ENCODE measurements around the gene CPNE5. TPM values are rescaled to one million over a fixed set of nuclear protein-coding genes. Genes with fewer than 3 reads are reported as not detected.

The CPNE5 gene
- polyA plus RNA-seq, 1 of the 3 experiments (the other 2 are of a cell fraction), result 0.30 TPM

DNA sequence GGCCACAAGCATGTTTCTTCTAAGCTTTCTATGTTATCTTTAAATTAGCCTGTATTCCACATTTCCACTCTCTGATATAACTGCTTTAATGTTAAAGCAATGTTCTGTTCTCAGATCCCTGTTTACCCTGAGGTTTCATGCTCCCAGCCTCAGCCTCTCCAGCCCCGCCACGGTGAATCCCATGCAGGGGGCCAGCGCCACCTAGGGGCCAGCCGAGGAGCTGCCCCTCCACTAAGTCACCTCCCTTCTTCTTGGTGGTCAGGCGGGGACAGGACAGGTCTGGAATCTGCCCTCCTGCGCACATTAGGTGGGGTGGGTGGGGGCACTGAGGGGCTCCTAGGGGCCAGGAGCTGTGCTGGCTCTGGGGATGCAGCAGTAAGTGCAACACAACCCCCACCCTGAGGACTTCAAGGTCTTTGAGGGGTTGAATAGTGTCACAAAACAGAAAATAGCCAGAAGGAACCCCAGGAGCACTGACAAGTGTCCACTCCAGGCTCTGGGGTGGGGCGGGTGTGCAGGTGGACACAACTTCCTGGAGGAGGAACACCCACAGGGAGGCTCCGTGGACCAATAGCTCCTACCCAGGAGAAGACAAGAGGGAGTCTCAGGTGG is 80.0 kb downstream of the CPNE5 start:
- peak overlapping the region in 1 of 2 experiments; percentile 39; a peak in 1 of 4 replicates for H3K4me3 ChIP-seq (ENCODE audit: low read depth in 2 of 2, low read length in 1 of 2)
- DNase-seq, result peak; percentile 94
- H3K9me2 ChIP-seq, result no peaks in the 10 kb centered on the region
- no peaks in the 10 kb centered on the region for H3K79me2 ChIP-seq (ENCODE audit: insufficient read depth)
- H3K27me3 ChIP-seq (ENCODE audit: insufficient read depth), result no peaks in the 10 kb centered on the region
- H3F3A ChIP-seq (replicated peaks; ENCODE audit: insufficient read depth), result no peaks in the 10 kb centered on the region
- H3K9ac ChIP-seq, result no peak overlapping the region
- POLR2A ChIA-PET, result interaction anchor here (0.6 to 0.9 kb wide), 2 partner anchors 145 to 1435 kb away, joined by 3 to 4 read pairs; no protein-coding TSS in a partner anchor
- TF ChIP-seq FOSL2 (IDR thresholded peaks at IDR 0.05; ENCODE audit: borderline replicate concordance, low read depth) (no peak), EZH2phosphoT487 (IDR thresholded peaks at IDR 0.05; ENCODE audit: borderline replicate concordance, low read depth) (no peak), POLR2AphosphoS5 (IDR thresholded peaks at IDR 0.05; ENCODE audit: low read depth, low read length) (no peak), RAD21 (IDR thresholded peaks at IDR 0.05; ENCODE audit: low read length) (peak; percentile 95), CTCF (IDR thresholded peaks at IDR 0.05) (peak; percentile 98), SMC3 (IDR thresholded peaks at IDR 0.05; ENCODE audit: low read depth, low read length) (peak; percentile 83), MXI1 (IDR thresholded peaks at IDR 0.05; ENCODE audit: low read depth, low read length) (0 out of 2 replicates have a peak, but pooled peaks have one; percentile 35)
- TF ChIP-seq, protein P1, sequence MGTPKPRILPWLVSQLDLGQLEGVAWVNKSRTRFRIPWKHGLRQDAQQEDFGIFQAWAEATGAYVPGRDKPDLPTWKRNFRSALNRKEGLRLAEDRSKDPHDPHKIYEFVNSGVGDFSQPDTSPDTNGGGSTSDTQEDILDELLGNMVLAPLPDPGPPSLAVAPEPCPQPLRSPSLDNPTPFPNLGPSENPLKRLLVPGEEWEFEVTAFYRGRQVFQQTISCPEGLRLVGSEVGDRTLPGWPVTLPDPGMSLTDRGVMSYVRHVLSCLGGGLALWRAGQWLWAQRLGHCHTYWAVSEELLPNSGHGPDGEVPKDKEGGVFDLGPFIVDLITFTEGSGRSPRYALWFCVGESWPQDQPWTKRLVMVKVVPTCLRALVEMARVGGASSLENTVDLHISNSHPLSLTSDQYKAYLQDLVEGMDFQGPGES (IDR thresholded peaks at IDR 0.05; ENCODE audit: low read depth, low read length), result no peak
- no peak overlapping the region for H3K4me2 ChIP-seq
- H3K9me3 ChIP-seq, result no peaks in the 10 kb centered on the region
- H3K27ac ChIP-seq (ENCODE audit: low read depth in 2 of 2, low read length in 1 of 2), result no peak overlapping the region
- WGBS (ENCODE audit: low lambda C conversion rate), result 0% methylated on average over 6 of the region's 8 CpGs
- no peaks in the 10 kb centered on the region for H4K20me1 ChIP-seq (ENCODE audit: insufficient read depth)
- CTCF ChIA-PET, result interaction anchor here (0.5 to 10.9 kb wide), 78 partner anchors 10 to 1389 kb away, joined by 3 to 111 read pairs (median 5); partner anchors contain the start of genes C6orf89, PPIL1 and RAB44
- H3K4me1 ChIP-seq (ENCODE audit: control insufficient read depth in 1 of 2, insufficient read depth in 2 of 2, low read depth in 1 of 2, low read length in 1 of 2), result peaks cover 0 to 15% of the 10 kb centered on the region in 2 experiments; a peak in 2 of 4 replicates
- H2AFZ ChIP-seq (ENCODE audit: low read depth), result no peak overlapping the region
- no peaks in the 10 kb centered on the region for H3K36me3 ChIP-seq (replicated peaks in 1 of 2; ENCODE audit: control insufficient read depth in 1 of 2, insufficient read depth in 2 of 2, low read length in 1 of 2)

DNA sequence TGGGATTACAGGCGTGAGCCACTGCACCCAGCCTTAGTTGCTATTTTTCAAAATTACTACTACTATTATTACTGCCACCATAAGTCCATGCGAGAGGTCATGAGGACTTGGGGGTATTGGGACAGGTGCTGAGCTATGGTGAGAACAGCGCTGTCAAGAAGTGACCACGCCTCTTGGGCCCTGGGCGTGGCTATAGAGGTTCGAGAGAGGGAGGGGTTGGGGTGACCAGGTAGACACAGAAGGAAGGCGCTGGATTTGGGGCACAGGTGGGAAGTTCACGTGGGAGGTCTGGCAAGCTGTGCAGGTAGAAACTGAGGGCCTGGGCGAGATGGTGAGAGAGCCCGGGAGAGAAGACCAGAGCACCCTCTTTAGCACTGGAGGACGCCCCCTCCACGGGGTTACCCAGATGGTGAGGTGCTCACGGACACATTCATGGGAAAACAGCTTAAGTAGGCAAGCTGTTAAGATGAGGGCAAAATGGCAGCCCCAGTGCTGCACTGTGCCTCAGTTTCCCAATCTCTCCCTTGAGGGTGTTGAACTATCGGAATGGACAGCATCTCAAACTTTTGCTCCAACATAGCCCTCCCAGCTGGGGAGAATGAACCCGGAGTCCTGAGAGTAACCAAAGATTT is 80.6 kb downstream of the CPNE5 start:
- no peaks in the 10 kb centered on the region for H3K36me3 ChIP-seq (replicated peaks in 1 of 2; ENCODE audit: control insufficient read depth in 1 of 2, insufficient read depth in 2 of 2, low read length in 1 of 2)
- WGBS (ENCODE audit: low lambda C conversion rate), result 72% methylated on average over 14 of the region's 15 CpGs
- H3K9ac ChIP-seq, result no peak overlapping the region
- H3F3A ChIP-seq (replicated peaks; ENCODE audit: insufficient read depth), result no peaks in the 10 kb centered on the region
- H4K20me1 ChIP-seq (ENCODE audit: insufficient read depth), result no peaks in the 10 kb centered on the region
- H3K4me1 ChIP-seq (ENCODE audit: control insufficient read depth in 1 of 2, insufficient read depth in 2 of 2, low read depth in 1 of 2, low read length in 1 of 2), result peaks cover 0 to 21% of the 10 kb centered on the region in 2 experiments; a peak in 2 of 4 replicates
- no peak overlapping the region for H3K4me3 ChIP-seq (ENCODE audit: low read depth in 2 of 2, low read length in 1 of 2)
- DNase-seq, result no peak
- no peaks in the 10 kb centered on the region for H3K27me3 ChIP-seq (ENCODE audit: insufficient read depth)
- no peaks in the 10 kb centered on the region for H3K79me2 ChIP-seq (ENCODE audit: insufficient read depth)
- H3K9me3 ChIP-seq, result no peaks in the 10 kb centered on the region
- POLR2A ChIA-PET, result interaction anchor here (0.5 to 0.9 kb wide), 2 partner anchors 144 kb away, joined by 4 read pairs; no protein-coding TSS in a partner anchor
- H3K27ac ChIP-seq (ENCODE audit: low read depth in 2 of 2, low read length in 1 of 2), result no peak overlapping the region
- H3K4me2 ChIP-seq, result no peak overlapping the region
- CTCF ChIA-PET, result interaction anchor here (0.6 to 10.9 kb wide), 57 partner anchors 7 to 456 kb away, joined by 3 to 111 read pairs (median 6); partner anchors contain the start of genes C6orf89 and PPIL1
- H3K9me2 ChIP-seq, result no peaks in the 10 kb centered on the region
- H2AFZ ChIP-seq (ENCODE audit: low read depth), result no peak overlapping the region
- no peak for TF ChIP-seq CTCF (IDR thresholded peaks at IDR 0.05)
- no peak for TF ChIP-seq SMC3 (IDR thresholded peaks at IDR 0.05; ENCODE audit: low read depth, low read length)
- no peak for TF ChIP-seq SIN3A (IDR thresholded peaks at IDR 0.05; ENCODE audit: borderline replicate concordance, low read depth, low read length)
- TF ChIP-seq, protein P2, sequence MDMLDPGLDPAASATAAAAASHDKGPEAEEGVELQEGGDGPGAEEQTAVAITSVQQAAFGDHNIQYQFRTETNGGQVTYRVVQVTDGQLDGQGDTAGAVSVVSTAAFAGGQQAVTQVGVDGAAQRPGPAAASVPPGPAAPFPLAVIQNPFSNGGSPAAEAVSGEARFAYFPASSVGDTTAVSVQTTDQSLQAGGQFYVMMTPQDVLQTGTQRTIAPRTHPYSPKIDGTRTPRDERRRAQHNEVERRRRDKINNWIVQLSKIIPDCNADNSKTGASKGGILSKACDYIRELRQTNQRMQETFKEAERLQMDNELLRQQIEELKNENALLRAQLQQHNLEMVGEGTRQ (IDR thresholded peaks at IDR 0.05; ENCODE audit: borderline replicate concordance, low read depth, low read length), result no peak
- TF ChIP-seq, protein P3, sequence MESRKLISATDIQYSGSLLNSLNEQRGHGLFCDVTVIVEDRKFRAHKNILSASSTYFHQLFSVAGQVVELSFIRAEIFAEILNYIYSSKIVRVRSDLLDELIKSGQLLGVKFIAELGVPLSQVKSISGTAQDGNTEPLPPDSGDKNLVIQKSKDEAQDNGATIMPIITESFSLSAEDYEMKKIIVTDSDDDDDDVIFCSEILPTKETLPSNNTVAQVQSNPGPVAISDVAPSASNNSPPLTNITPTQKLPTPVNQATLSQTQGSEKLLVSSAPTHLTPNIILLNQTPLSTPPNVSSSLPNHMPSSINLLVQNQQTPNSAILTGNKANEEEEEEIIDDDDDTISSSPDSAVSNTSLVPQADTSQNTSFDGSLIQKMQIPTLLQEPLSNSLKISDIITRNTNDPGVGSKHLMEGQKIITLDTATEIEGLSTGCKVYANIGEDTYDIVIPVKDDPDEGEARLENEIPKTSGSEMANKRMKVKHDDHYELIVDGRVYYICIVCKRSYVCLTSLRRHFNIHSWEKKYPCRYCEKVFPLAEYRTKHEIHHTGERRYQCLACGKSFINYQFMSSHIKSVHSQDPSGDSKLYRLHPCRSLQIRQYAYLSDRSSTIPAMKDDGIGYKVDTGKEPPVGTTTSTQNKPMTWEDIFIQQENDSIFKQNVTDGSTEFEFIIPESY (IDR thresholded peaks at IDR 0.05; ENCODE audit: borderline replicate concordance, low read depth), result no peak
- no peak for TF ChIP-seq NFIC (IDR thresholded peaks at IDR 0.05; ENCODE audit: borderline replicate concordance)
- TF ChIP-seq, protein P4, sequence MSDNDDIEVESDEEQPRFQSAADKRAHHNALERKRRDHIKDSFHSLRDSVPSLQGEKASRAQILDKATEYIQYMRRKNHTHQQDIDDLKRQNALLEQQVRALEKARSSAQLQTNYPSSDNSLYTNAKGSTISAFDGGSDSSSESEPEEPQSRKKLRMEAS (IDR thresholded peaks at IDR 0.05; ENCODE audit: low read depth), result no peak
- TF ChIP-seq CHD2 (IDR thresholded peaks at IDR 0.05; ENCODE audit: low read length, partially characterized antibody), result no peak
- TF ChIP-seq FOSL2 (IDR thresholded peaks at IDR 0.05; ENCODE audit: borderline replicate concordance, low read depth), result no peak
- no peak for TF ChIP-seq YY1 (IDR thresholded peaks at IDR 0.05; ENCODE audit: low read depth)
